HepG2 (cell line): ENCODE measurements around the gene DHH. TPM values are rescaled to one million over a fixed set of nuclear protein-coding genes. Genes with fewer than 3 reads are reported as not detected.
A peak's percentile ranks its signal among the peaks of the same experiment; 100 is the strongest.

ENCODE experiments used
- CENPX ChIP-seq: sonication (generic); formaldehyde crosslinking; IDR thresholded peaks from 2 replicates; pipeline ENCODE4 v1.9.0; 2021; ENCODE audit warnings: mild to moderate bottlenecking, missing genetic modification reagents, moderate library complexity
- MYNN ChIP-seq: sonication (generic); formaldehyde crosslinking; IDR thresholded peaks from 2 replicates; pipeline ENCODE4 v1.4.0; 2020; ENCODE audit warnings: mild to moderate bottlenecking, low read depth, missing genetic modification reagents
- NFKBIZ ChIP-seq: IDR thresholded peaks from 2 replicates; pipeline ENCODE4 v1.6.1; 2018; ENCODE audit warnings: missing genetic modification reagents, missing compliant biosample characterization
- PTBP1 ChIP-seq: fragments of 200-400 bp; formaldehyde crosslinking; IDR thresholded peaks from 2 replicates; pipeline ENCODE4 v1.6.1; 2018; ENCODE audit warnings: low read length, low read depth; ENCODE audit not compliant: poor library complexity, severe bottlenecking
- SIN3B ChIP-seq: fragments of 150-350 bp; IDR thresholded peaks from 2 replicates; pipeline ENCODE4 v1.6.1; 2014; ENCODE audit warnings: low read length
- ZFP90 ChIP-seq: sonication (generic); formaldehyde crosslinking; IDR thresholded peaks from 2 replicates; pipeline ENCODE4 v1.8.0; 2022; ENCODE audit warnings: missing genetic modification reagents, mild to moderate bottlenecking, inconsistent platforms, borderline replicate concordance
- ZNF367 ChIP-seq: sonication (generic); formaldehyde crosslinking; IDR thresholded peaks from 2 replicates; pipeline ENCODE4 v1.4.0; 2020; ENCODE audit warnings: missing genetic modification reagents, borderline replicate concordance
- ZNF468 ChIP-seq: sonication (generic); formaldehyde crosslinking; IDR thresholded peaks from 2 replicates; pipeline ENCODE4 v1.8.0; 2022; ENCODE audit warnings: mild to moderate bottlenecking, moderate library complexity, missing genetic modification reagents
- ZNF556 ChIP-seq: sonication (generic); formaldehyde crosslinking; IDR thresholded peaks from 2 replicates; pipeline ENCODE4 v1.4.0; 2020; ENCODE audit warnings: mild to moderate bottlenecking, missing genetic modification reagents, borderline replicate concordance
- ZNF570 ChIP-seq: sonication (generic); formaldehyde crosslinking; IDR thresholded peaks from 2 replicates; pipeline ENCODE4 v1.4.0; 2020; ENCODE audit warnings: mild to moderate bottlenecking, missing genetic modification reagents, borderline replicate concordance
- ZNF775 ChIP-seq: sonication (generic); formaldehyde crosslinking; IDR thresholded peaks from 2 replicates; pipeline ENCODE4 v1.4.0; 2020; ENCODE audit warnings: missing genetic modification reagents, mild to moderate bottlenecking, moderate library complexity, borderline replicate concordance
- ZSCAN21 ChIP-seq: sonication (generic); formaldehyde crosslinking; IDR thresholded peaks from 2 replicates; pipeline ENCODE4 v1.8.0; 2022; ENCODE audit warnings: mild to moderate bottlenecking, missing genetic modification reagents, moderate library complexity, borderline replicate concordance
- polyA plus RNA-seq, 8 experiments: library from polyadenylated mRNA; depleted of rRNA in 3 of 8; stranded (reverse) in 7 of 8; unstranded in 1 of 8; fragments of >200 nt; fragmentation: Illumina TruSeq in 4 of 8; extraction: Trizol in 4 of 8; gene quantifications; 2 replicates each; pipeline versions ENCODE4 v1.2.1 to v1.2.3, GENCODE V29; 2011 to 2016; ENCODE audit warnings: low read depth in 4 of 8, missing spikeins in 1 of 8, mixed read lengths in 1 of 8; ENCODE audit not compliant: insufficient read depth in 1 of 8
- total RNA-seq, 5 experiments: library from RNA; depleted of rRNA; stranded (reverse); fragments of >200 nt; fragmentation: Illumina TruSeq; extraction: Trizol; gene quantifications; 2 replicates each; pipeline ENCODE4 v1.2.3, GENCODE V29; 2016; ENCODE audit warnings: low read depth in 1 of 5
- TF ChIP-seq, protein P1 (sequence below): sonication (generic); formaldehyde crosslinking; IDR thresholded peaks from 2 replicates; pipeline ENCODE4 v1.4.0; 2020; ENCODE audit warnings: mild to moderate bottlenecking, missing genetic modification reagents
- TF ChIP-seq, protein P2 (sequence below): sonication (generic); formaldehyde crosslinking; IDR thresholded peaks from 2 replicates; pipeline ENCODE4 v1.4.0; 2020; ENCODE audit warnings: missing genetic modification reagents
- TF ChIP-seq, protein P3 (sequence below): sonication (generic); formaldehyde crosslinking; IDR thresholded peaks from 2 replicates; pipeline ENCODE4 v1.8.0; 2022; ENCODE audit warnings: mild to moderate bottlenecking, missing genetic modification reagents, moderate library complexity

DHH gene
- total and polyA plus RNA-seq, 2 of the 13 experiments (the other 11 are each of a cell fraction or from before 2014, with no cell fraction given) = not detected

DNA sequence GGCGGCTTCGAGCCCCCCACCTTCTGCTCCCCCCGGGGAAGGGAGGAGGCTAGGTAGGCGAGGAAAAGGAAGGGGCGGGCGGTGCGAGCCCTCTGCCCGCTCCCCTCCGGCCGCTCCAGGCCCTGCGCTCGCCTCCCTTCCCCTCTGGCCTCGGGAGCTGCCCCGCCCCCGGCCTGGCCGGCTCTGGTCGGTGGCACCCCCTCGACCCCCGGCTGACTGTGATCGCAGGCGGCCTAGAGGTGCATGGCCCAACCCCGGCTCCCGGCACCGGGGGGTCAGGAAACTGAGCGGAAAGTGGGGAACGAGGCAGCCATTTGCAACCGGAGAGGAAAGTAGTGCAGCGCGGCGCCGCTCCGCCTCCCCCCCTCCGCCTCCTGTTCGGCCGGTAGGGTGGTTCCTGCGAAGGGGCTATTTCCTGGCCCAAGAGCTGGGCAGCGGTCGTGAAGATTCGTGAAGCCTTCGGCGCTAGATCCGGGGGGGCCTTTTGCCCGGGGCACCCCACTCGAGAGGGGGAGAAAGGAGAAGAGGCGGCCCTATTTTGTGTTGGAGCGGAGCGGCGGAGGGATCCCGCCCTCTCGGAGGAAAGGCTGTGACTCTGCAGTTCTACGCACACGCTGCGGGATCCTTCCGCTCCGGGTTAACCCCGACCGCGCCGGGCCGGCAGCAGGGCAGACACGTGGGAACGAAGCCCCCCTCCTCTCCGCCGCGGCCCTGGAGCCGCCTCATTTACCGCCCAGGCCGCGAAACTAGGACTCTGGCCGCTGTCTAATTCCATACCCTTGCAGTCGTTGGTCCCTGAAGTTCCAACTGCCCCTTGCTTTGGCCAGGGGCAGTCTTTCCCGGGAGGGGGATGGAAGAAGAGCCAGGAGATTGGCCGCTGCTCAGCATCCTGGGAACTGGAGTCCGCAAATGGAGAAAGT, 34.1 kb downstream of the DHH start, which contains the start of gene KMT2D (continued):
- TF ChIP-seq, protein P1, sequence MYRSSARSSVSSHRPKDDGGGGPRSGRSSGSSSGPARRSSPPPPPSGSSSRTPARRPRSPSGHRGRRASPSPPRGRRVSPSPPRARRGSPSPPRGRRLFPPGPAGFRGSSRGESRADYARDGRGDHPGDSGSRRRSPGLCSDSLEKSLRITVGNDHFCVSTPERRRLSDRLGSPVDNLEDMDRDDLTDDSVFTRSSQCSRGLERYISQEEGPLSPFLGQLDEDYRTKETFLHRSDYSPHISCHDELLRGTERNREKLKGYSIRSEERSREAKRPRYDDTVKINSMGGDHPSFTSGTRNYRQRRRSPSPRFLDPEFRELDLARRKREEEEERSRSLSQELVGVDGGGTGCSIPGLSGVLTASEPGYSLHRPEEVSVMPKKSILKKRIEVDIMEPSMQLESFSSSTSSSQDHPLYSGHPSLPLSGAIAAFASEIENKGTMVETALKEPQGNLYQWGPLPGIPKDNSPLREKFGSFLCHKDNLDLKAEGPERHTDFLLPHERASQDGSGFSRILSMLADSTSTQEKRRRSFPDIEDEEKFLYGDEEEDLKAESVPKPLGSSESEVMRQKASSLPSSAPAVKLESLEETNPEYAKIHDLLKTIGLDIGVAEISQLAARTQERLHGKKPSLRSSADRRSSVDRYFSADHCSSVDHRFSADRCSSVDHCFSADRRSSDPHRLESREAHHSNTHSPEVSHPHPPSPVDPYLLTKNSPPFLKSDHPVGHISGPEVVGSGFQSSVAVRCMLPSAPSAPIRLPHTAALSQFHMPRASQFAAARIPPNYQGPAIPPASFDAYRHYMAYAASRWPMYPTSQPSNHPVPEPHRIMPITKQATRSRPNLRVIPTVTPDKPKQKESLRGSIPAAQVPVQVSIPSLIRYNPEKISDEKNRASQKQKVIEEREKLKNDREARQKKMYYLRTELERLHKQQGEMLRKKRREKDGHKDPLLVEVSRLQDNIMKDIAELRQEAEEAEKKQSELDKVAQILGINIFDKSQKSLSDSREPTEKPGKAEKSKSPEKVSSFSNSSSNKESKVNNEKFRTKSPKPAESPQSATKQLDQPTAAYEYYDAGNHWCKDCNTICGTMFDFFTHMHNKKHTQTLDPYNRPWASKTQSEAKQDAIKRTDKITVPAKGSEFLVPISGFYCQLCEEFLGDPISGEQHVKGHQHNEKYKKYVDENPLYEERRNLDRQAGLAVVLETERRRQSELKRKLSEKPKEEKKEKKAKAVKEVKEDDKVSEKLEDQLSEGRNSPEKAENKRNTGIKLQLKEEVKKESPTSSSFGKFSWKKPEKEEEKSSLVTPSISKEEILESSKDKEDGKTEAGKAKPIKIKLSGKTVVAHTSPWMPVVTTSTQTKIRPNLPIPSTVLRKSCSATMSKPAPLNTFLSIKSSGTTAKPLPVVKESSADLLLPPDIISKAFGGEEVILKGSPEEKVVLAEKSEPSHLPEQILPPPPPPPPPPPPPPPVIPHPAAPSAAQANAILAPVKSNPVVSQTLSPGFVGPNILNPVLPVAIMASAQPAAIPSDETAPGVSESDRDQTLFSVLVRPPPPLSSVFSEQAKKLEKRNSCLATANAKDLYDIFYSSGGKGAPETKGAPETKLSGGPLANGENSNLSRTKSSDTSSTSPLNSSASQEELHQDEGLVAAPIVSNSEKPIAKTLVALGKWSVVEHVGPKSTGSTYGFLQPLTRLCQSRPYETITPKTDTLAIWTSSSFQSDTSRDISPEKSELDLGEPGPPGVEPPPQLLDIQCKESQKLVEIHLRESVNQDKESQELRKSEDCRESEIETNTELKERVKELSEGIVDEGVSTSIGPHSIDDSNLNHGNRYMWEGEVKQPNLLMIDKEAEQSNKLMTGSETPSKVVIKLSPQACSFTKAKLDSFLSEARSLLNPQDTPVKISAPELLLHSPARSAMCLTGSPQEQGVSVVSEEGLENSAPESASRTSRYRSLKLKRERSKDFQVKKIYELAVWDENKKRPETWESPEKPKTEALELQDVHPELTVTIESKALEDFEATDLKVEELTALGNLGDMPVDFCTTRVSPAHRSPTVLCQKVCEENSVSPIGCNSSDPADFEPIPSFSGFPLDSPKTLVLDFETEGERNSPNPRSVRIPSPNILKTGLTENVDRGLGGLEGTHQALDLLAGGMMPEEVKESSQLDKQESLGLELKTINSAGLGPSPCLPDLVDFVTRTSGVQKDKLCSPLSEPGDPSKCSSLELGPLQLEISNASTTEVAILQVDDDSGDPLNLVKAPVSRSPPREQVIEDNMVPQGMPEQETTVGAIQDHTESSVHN (CRISPR knock-in tag) = no peak
- no peak for TF ChIP-seq NFKBIZ
- peak; percentile 16 for TF ChIP-seq PTBP1
- TF ChIP-seq, protein P2, sequence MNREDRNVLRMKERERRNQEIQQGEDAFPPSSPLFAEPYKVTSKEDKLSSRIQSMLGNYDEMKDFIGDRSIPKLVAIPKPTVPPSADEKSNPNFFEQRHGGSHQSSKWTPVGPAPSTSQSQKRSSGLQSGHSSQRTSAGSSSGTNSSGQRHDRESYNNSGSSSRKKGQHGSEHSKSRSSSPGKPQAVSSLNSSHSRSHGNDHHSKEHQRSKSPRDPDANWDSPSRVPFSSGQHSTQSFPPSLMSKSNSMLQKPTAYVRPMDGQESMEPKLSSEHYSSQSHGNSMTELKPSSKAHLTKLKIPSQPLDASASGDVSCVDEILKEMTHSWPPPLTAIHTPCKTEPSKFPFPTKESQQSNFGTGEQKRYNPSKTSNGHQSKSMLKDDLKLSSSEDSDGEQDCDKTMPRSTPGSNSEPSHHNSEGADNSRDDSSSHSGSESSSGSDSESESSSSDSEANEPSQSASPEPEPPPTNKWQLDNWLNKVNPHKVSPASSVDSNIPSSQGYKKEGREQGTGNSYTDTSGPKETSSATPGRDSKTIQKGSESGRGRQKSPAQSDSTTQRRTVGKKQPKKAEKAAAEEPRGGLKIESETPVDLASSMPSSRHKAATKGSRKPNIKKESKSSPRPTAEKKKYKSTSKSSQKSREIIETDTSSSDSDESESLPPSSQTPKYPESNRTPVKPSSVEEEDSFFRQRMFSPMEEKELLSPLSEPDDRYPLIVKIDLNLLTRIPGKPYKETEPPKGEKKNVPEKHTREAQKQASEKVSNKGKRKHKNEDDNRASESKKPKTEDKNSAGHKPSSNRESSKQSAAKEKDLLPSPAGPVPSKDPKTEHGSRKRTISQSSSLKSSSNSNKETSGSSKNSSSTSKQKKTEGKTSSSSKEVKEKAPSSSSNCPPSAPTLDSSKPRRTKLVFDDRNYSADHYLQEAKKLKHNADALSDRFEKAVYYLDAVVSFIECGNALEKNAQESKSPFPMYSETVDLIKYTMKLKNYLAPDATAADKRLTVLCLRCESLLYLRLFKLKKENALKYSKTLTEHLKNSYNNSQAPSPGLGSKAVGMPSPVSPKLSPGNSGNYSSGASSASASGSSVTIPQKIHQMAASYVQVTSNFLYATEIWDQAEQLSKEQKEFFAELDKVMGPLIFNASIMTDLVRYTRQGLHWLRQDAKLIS = no peak; the same call in 1 of the 2 replicates
- TF ChIP-seq ZNF468 (CRISPR knock-in tag) = 0 out of 2 replicates have a peak, but pooled peaks have one; percentile 12
- TF ChIP-seq, protein P3, sequence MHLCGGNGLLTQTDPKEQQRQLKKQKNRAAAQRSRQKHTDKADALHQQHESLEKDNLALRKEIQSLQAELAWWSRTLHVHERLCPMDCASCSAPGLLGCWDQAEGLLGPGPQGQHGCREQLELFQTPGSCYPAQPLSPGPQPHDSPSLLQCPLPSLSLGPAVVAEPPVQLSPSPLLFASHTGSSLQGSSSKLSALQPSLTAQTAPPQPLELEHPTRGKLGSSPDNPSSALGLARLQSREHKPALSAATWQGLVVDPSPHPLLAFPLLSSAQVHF (CRISPR knock-in tag) = peak; percentile 69
- TF ChIP-seq MYNN (CRISPR knock-in tag) = no peak
- no peak for TF ChIP-seq CENPX (CRISPR knock-in tag)
- peak; percentile 51; the same call in 1 of the 2 replicates for TF ChIP-seq ZFP90 (CRISPR knock-in tag)
- no peak for TF ChIP-seq ZNF775 (CRISPR knock-in tag)
- peak; percentile 69; the same call in 1 of the 2 replicates for TF ChIP-seq SIN3B
- TF ChIP-seq ZNF570 (CRISPR knock-in tag) = no peak
- peak; percentile 23; the same call in 1 of the 2 replicates for TF ChIP-seq ZNF367 (CRISPR knock-in tag)
- TF ChIP-seq ZSCAN21 (CRISPR knock-in tag) = peak; percentile 67; the same call in 1 of the 2 replicates
- TF ChIP-seq ZNF556 (CRISPR knock-in tag) = peak; percentile 70; the same call in 1 of the 2 replicates
